Measurements from ENCODE around the gene NPC1L1. TPM values are rescaled to one million over a fixed set of nuclear protein-coding genes. Genes with fewer than 3 reads are reported as not detected.

NPC1L1 gene
- total and polyA plus RNA-seq, 2 of the 13 experiments (the other 11 are each of a cell fraction or from before 2014, with no cell fraction given), result 4.8 to 14.5 TPM

GRCh38 chr7:44561481-44561880 is 20.4 kb upstream of the NPC1L1 start:
- Histone ChIP-seq H3K4me2 (ENCODE audit: low read depth, low read length) (0 out of 2 replicates have a peak overlapping the region, but pooled peaks have one; percentile 6), H3K4me3 (replicated peaks in 1 of 3; ENCODE audit: insufficient read depth in 1 of 3, low read depth in 2 of 3, low read length in 3 of 3) (peak overlapping the region in 1 of 3 experiments; percentile 8; a peak in 1 of 6 replicates), H3K79me2 (ENCODE audit: insufficient read depth, low read length) (no peaks in the 10 kb centered on the region), H3K9ac (ENCODE audit: insufficient read depth, low read depth, low read length) (no peak overlapping the region), H4K20me1 (ENCODE audit: insufficient read depth, low read length) (no peaks in the 10 kb centered on the region; the same call in 1 of the 2 replicates), H3K27ac (ENCODE audit: extremely low read length, insufficient read depth, low read length) (peak overlapping the region; percentile 49), H3K27me3 (ENCODE audit: control insufficient read depth in 1 of 2, insufficient read depth in 2 of 2, low read length in 2 of 2) (no peaks in the 10 kb centered on the region), H3K36me3 (replicated peaks in 1 of 2; ENCODE audit: control insufficient read depth in 1 of 2, insufficient read depth in 2 of 2, low read length in 2 of 2) (peaks cover 8 to 21% of the 10 kb centered on the region in 2 experiments), H3K4me1 (ENCODE audit: insufficient read depth, low read length) (peaks cover 40% of the 10 kb centered on the region), H2AFZ (ENCODE audit: low read length) (no peak overlapping the region), H3K9me3 (ENCODE audit: low read length) (no peaks in the 10 kb centered on the region)
- intact Hi-C loops (cut with micrococcal nuclease; ENCODE audit: unreplicated experiment), result no loop called here
- ChIA-PET POLR2A (interaction anchor here (1.2 to 3.7 kb wide), 4 partner anchors 12 to 287 kb away, joined by 3 to 27 read pairs (median 16); partner anchors contain the start of genes DDX56, NPC1L1 and TMED4), CTCF (ENCODE audit: low intra/inter-chr PET ratio, low total read pairs) (no interaction called here)
- WGBS (ENCODE audit: low lambda C conversion rate), result 100% methylated on average over 3 of the region's 6 CpGs
- in situ Hi-C loops (cut with HindIII; ENCODE audit: extremely low pct_ligation_motif_present, low pct_unique_long_range_greater_than_20kb), result no loop called here
- no TSS peak for BruUV-seq (replicated peaks)
- FAIRE-seq, result no peak
- no peak; the same call in 2 of the 3 replicates for ATAC-seq
- no peak for DNase-seq (ENCODE audit: low spot score)
- TF ChIP-seq PLSCR1 (CRISPR knock-in tag; IDR thresholded peaks at IDR 0.05; ENCODE audit: borderline replicate concordance) (no peak), ZBTB46 (CRISPR knock-in tag; IDR thresholded peaks at IDR 0.05; ENCODE audit: borderline replicate concordance) (no peak), NKX3-1 (CRISPR knock-in tag; IDR thresholded peaks at IDR 0.05) (no peak), HNF4A (CRISPR knock-in tag; IDR thresholded peaks at IDR 0.05) (no peak), HINFP (CRISPR knock-in tag; IDR thresholded peaks at IDR 0.05; ENCODE audit: low read depth) (no peak), MYPOP (CRISPR knock-in tag; IDR thresholded peaks at IDR 0.05) (no peak), JDP2 (CRISPR knock-in tag; IDR thresholded peaks at IDR 0.05; ENCODE audit: borderline replicate concordance) (no peak), NRL (CRISPR knock-in tag; IDR thresholded peaks at IDR 0.05; ENCODE audit: borderline replicate concordance) (0 out of 2 replicates have a peak, but pooled peaks have one; percentile 34), KDM5B (CRISPR knock-in tag; IDR thresholded peaks at IDR 0.05; ENCODE audit: borderline replicate concordance) (0 out of 2 replicates have a peak, but pooled peaks have one; percentile 6), NFE2L1 (CRISPR knock-in tag; IDR thresholded peaks at IDR 0.05; ENCODE audit: borderline replicate concordance) (no peak), BRF2 (CRISPR knock-in tag; IDR thresholded peaks at IDR 0.05) (no peak), NFE2 (CRISPR knock-in tag; IDR thresholded peaks at IDR 0.05) (no peak), ARID2 (CRISPR knock-in tag; IDR thresholded peaks at IDR 0.05; ENCODE audit: borderline replicate concordance) (no peak), SPEN (CRISPR knock-in tag; IDR thresholded peaks at IDR 0.05; ENCODE audit: low read depth) (no peak), DMTF1 (CRISPR knock-in tag; IDR thresholded peaks at IDR 0.05) (no peak), RFXANK (CRISPR knock-in tag; IDR thresholded peaks at IDR 0.05) (no peak)

All from HepG2 (cell line).